Transverse colon (tissue), 4 donors: ENCODE measurements around the gene PTBP1. TPM values are rescaled to one million over a fixed set of nuclear protein-coding genes. Genes with fewer than 3 reads are reported as not detected.
A peak's percentile ranks its signal among the peaks of the same experiment; 100 is the strongest.

Source experiments
- DNase-seq: peaks from one replicate; pipeline ENCODE4 v3.0.0-alpha.2; 2019
- H3K27ac ChIP-seq, 4 donors: fragments of 200-600 bp; sonication (generic); 2 replicates each; pipeline ENCODE4 v1.5.1; 2016 to 2018; ENCODE audit warnings: inconsistent platforms in 4 of 4
- H3K27me3 ChIP-seq: fragments of 200-600 bp; sonication (generic); 2 replicates; pipeline ENCODE4 v1.5.1; 2017; ENCODE audit warnings: inconsistent platforms
- H3K36me3 ChIP-seq, 4 donors: fragments of 200-600 bp; sonication (generic); 2 replicates each; pipeline ENCODE4 v1.5.1; 2017 to 2019; ENCODE audit warnings: inconsistent platforms in 4 of 4
- H3K4me1 ChIP-seq, 4 donors: fragments of 200-600 bp; sonication (generic); 2 replicates each; pipeline ENCODE4 v1.5.1; 2017 to 2020; ENCODE audit warnings: inconsistent platforms in 4 of 4
- H3K4me3 ChIP-seq, 4 donors: fragments of 200-600 bp; sonication (generic); 1 replicate in 1 of 4; 2 replicates in 3 of 4; pipeline versions ENCODE4 v1.5.1 to v1.6.1; 2017 to 2019; ENCODE audit warnings: inconsistent platforms in 4 of 4
- H3K9me3 ChIP-seq, 2 donors: fragments of 200-600 bp; sonication (generic); 2 replicates each; pipeline ENCODE4 v1.5.1; 2017 to 2019; ENCODE audit warnings: inconsistent platforms in 2 of 2
- CTCF ChIP-seq, 5 experiments: fragments of 200-600 bp in 3 of 5; fragments of 450-650 bp in 2 of 5; sonication (generic) in 3 of 5; IDR thresholded peaks; 1 replicate in 2 of 5; 2 replicates in 3 of 5; pipeline ENCODE4 v1.5.1; 2016 to 2017; ENCODE audit warnings: antibody characterized with exemption in 5 of 5, inconsistent platforms in 3 of 5, mild to moderate bottlenecking in 2 of 5, moderate library complexity in 1 of 5
- EP300 ChIP-seq: sonication (generic); formaldehyde crosslinking; IDR thresholded peaks from one replicate; pipeline ENCODE4 v1.6.1; 2017; ENCODE audit warnings: antibody characterized with exemption, low read depth
- POLR2A ChIP-seq: fragments of 450-650 bp; IDR thresholded peaks from one replicate; pipeline ENCODE4 v1.6.1; 2016; ENCODE audit warnings: antibody characterized with exemption, mild to moderate bottlenecking, moderate library complexity
- POLR2AphosphoS5 ChIP-seq, 3 donors: sonication (generic); formaldehyde crosslinking; IDR thresholded peaks; one replicate each; pipeline ENCODE4 v1.6.1; 2016; ENCODE audit warnings: antibody characterized with exemption in 3 of 3
- WGBS, 2 donors: methylation state at CpG; one replicate each; pipeline ENCODE4 v1.1.5; 2018; ENCODE audit warnings: low coverage in 1 of 2; 5-methylcytosine and 5-hydroxymethylcytosine counted together
- in situ Hi-C, 4 donors: fragments of 200-750 bp; cut with MboI; loops; one replicate each; pipeline versions ENCODE4 v1.15.0 to v1.15.1; 2017; ENCODE audit warnings: low sequenced_read_pairs in 3 of 4, low pct_ligation_motif_present in 1 of 4, low pct_unique_long_range_greater_than_20kb in 1 of 4
- intact Hi-C: fragments of 100-400 bp; cut with DNase I; formaldehyde crosslinking; loops from one replicate; pipeline ENCODE4 v1.15.1; 2023; ENCODE audit warnings: low total_unique reads
- total RNA-seq, 4 donors: library from RNA; depleted of rRNA; stranded (reverse); fragments of >200 nt; gene quantifications; one replicate each; pipeline ENCODE4 v1.1.0, GENCODE V29; 2016

Gene PTBP1
- total RNA-seq, 4 donors from 2014 or later, result 145 to 258 (median 194) TPM

DNA sequence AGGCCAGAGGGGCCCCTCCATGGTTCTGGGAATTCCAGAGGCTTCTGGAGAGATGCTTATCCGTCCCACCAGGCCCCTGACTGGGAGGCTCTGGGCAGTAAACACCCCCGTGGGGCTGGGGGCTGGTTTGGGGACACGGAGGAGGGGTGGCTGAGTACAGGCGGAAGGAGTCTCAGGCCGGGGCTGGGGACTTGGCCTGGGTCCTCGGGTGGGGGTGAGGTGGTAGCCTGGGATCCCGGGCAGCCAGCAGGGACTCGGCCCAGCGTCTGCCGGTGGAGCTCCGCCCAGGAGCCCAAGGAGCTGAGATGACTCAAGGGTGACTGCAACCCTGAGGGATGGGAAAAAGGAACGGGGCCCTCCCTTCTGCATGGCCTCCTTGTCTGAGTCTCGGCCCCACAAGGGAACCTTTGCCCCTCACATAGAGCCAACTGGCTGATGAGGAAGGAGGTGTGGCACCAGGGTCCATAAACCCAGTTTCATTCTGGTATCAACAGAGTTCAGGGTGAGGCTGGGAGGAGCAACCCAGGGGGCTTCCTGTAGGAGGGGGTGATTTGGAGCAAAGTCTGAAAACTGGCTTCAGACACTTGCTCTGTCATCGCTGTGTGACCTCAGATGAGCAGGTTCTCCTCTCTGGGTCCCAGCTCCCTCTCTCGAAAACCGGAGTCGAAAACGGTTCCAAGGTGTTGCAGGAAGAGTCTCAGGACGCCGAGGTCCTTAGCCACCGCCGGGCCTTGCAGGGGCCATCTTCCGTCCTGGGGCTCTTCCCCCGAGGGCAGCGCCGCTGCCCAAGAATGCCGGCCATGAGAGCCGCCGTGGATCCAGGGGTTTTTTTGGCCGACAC lies 45.5 kb upstream of the PTBP1 start:
- peaks cover 3% of the 10 kb centered on the region for H3K27me3 ChIP-seq
- in situ Hi-C loops (no loop called here), intact Hi-C loops (no loop called here)
- H3K27ac ChIP-seq, result peak overlapping the region; percentile 93 to 97 (median 96)
- no peaks in the 10 kb centered on the region for H3K9me3 ChIP-seq
- no peaks in the 10 kb centered on the region for H3K36me3 ChIP-seq
- H3K4me1 ChIP-seq, result peaks cover 0 to 59% (median 45%) of the 10 kb centered on the region in 4 donors
- TF ChIP-seq POLR2AphosphoS5 (IDR thresholded peaks at IDR 0.05), result peak; percentile 52 to 90 (median 89)
- peak; percentile 83 for TF ChIP-seq POLR2A
- peak; percentile 45 for TF ChIP-seq EP300
- no peak for TF ChIP-seq CTCF (IDR thresholded peaks at IDR 0.05)
- DNase-seq, result peak; percentile 91
- H3K4me3 ChIP-seq, result peak overlapping the region; percentile 9 to 58 (median 53)
- WGBS, 2 donors, result 27 to 45% methylated on average over 2 to 30 of the region's 30 CpGs

DNA sequence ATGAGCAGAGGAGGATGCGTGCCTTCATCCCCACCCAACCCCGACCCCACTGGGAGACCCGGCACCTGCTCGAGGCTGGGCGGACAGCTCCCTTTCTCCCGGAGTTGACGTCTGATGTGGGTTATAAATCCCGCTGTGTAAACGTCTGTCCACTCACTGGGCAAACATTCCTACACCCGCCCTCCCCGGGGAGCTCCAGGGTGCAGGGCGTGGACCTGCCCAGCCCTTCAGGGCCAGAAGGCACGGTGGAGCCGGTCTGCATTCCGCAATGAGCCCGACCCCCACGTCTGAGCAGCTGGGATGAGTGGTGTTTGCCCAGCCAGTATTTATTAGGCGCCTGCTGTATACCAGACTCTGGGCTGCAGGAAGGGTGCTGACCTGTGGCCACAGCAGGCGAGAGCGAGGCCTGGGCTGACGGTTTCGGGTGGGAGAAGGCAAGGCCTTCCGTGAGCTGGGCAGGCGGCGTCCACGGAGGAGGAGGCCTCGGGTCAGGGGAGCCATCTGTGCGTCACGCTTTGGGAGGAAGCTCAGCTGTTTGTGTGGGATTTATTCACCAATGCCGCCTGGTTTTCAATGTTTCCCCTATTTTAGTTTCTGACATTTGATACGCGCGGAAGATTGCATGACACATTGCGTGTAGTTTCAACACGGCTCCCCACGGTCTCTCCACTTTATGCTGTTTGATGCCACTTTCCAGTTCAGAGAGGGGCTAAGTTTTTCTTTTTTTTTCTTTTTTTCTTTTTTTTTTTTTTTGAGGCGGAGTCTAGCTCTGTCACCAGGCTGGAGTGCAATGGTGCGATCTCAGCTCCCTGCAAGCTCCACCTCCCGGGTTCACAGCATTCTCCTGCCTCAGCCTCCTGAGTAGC lies 44.4 kb upstream of the PTBP1 start:
- in situ Hi-C loops (no loop called here), intact Hi-C loops (no loop called here)
- WGBS, 2 donors, result 19 to 39% methylated on average over 9 to 34 of the region's 39 CpGs
- peak overlapping the region in 3 of 4 donors; percentile 23 to 55 (median 51) for H3K4me3 ChIP-seq
- peaks cover 3% of the 10 kb centered on the region for H3K27me3 ChIP-seq
- DNase-seq, result peak; percentile 95
- peaks cover 0 to 52% (median 41%) of the 10 kb centered on the region in 4 donors for H3K4me1 ChIP-seq
- H3K9me3 ChIP-seq, result no peaks in the 10 kb centered on the region
- H3K36me3 ChIP-seq, result peaks cover 0 to 6% (median 0%) of the 10 kb centered on the region in 4 donors
- no peak for TF ChIP-seq CTCF (IDR thresholded peaks at IDR 0.05)
- peak; percentile 73 for TF ChIP-seq POLR2A
- peak; percentile 85 for TF ChIP-seq EP300
- peak; percentile 45 to 92 (median 85) for TF ChIP-seq POLR2AphosphoS5 (IDR thresholded peaks at IDR 0.05)
- peak overlapping the region; percentile 93 to 97 (median 96) for H3K27ac ChIP-seq

- no peaks in the 10 kb centered on the region for H3K9me3 ChIP-seq
- in situ Hi-C loops (no loop called here), intact Hi-C loops (no loop called here)
- TF ChIP-seq POLR2A (no peak), POLR2AphosphoS5 (IDR thresholded peaks at IDR 0.05) (peak in 2 of 3 donors; percentile 25 to 26), EP300 (no peak), CTCF (IDR thresholded peaks at IDR 0.05) (no peak)
- H3K36me3 ChIP-seq, result peaks cover 0 to 6% (median 2%) of the 10 kb centered on the region in 4 donors
- H3K27me3 ChIP-seq, result peaks cover 3% of the 10 kb centered on the region
- WGBS, 2 donors, result 74 to 96% methylated on average over 5 to 9 of the region's 9 CpGs
- peak overlapping the region; percentile 93 to 97 (median 96) for H3K27ac ChIP-seq
- peak; percentile 61 for DNase-seq
- peaks cover 0 to 38% (median 35%) of the 10 kb centered on the region in 4 donors for H3K4me1 ChIP-seq
- peak overlapping the region in 1 of 4 donors; percentile 35 for H3K4me3 ChIP-seq
Observed at GRCh38 chr19:754530-754929, 42.7 kb upstream of the PTBP1 start.

DNA sequence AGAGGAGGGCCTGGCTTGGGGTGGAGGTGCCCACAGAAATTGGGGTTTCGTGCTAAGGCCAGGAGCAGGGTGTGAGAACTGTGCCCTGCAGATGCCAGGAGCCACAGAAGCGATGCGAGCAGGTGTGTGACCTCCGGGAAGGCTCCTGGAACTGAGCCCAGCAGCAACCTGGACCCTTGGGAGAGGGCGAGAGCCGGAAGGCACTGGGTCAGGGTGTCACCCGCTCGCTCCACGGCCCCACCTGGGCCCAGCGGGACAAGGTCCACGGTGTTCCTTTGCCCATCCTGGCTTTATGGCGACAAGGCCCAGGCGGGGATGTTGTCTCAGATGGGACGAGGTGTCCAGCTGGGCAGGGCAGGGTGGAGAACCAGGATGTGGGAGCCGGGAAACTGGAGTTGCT lies 42.2 kb upstream of the PTBP1 start:
- H3K36me3 ChIP-seq, result peaks cover 0 to 6% (median 2%) of the 10 kb centered on the region in 4 donors
- peaks cover 0 to 38% (median 34%) of the 10 kb centered on the region in 4 donors for H3K4me1 ChIP-seq
- peak overlapping the region; percentile 93 to 97 (median 96) for H3K27ac ChIP-seq
- intact Hi-C loops (no loop called here), in situ Hi-C loops (no loop called here)
- TF ChIP-seq CTCF (IDR thresholded peaks at IDR 0.05), result no peak
- TF ChIP-seq POLR2A, result peak; percentile 82
- peak; percentile 89 for TF ChIP-seq EP300
- peak; percentile 44 to 93 (median 91) for TF ChIP-seq POLR2AphosphoS5 (IDR thresholded peaks at IDR 0.05)
- peak; percentile 90 for DNase-seq
- peak overlapping the region in 1 of 4 donors; percentile 35 for H3K4me3 ChIP-seq
- WGBS, 2 donors, result 50 to 67% methylated on average over 4 to 15 of the region's 15 CpGs
- H3K27me3 ChIP-seq, result peaks cover 3% of the 10 kb centered on the region
- no peaks in the 10 kb centered on the region for H3K9me3 ChIP-seq
